Nasal cavity respiratory epithelium epithelial cell of viscerocranial mucosa (primary cell): ENCODE data around the gene RBPMS2. TPM values are rescaled to one million over a fixed set of nuclear protein-coding genes. Genes with fewer than 3 reads are reported as not detected.

Experiments
- total RNA-seq: library from RNA; depleted of rRNA; stranded (reverse); fragments of >200 nt; gene quantifications from 2 replicates; pipeline ENCODE4 v1.2.3, GENCODE V29; 2014

The RBPMS2 gene
- total RNA-seq: not detected in 2 replicates

DNA sequence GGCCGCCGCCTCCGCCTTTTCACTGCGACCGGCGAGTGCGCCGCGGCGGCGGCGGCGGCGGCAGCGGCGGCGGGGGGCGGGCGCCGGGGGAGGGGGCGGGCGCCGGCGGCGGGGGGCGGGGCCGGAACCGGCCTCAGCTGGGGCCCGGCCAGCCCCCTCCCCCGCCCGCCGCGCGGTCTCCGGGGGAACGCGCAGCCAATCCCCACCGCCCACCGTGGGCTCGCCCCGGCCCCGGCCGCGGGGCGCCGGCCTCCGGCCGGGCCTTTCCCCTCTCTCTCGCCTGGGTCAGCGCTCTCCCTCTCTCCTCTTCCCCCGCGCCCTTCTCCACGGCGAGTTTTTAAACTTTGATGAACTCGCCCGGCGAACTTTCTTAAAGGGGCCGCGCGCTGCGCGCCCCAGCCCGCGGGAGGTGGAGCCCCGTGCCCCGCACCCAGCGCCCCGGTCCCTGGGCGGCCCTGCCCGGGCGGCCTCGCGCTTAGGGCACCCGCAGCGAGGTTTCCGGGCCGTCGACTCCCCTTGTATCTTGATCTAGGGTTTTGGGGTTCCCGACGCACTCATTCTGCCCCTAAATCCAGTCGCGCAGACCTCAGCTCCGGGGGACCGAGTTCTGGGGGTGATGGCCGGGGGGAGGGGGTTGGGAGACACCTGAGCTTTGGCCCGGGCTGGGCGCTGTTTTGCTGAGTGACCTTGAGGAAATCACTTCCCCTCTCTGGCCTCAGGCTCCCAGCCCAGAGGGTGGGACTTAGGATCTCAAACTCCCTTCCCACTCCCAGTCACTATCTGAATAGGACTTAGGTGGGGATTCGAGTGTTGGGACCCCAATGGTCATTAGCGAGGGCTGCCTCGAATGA is at the start of gene RBPMS2:
Gene RBPMS2, minus strand, starts transcription at position 39 of the 851 bp plus-strand sequence. CDS start 270 bp downstream, outside the sequence.

Other genes with a start within 250 kb of the RBPMS2 start
- gene PIF1, start 50.1 kb upstream of the RBPMS2 start, total RNA-seq: 0.28 and 0.34 TPM in 2 replicates
- gene PLEKHO2, start 66.3 kb upstream of the RBPMS2 start, total RNA-seq: 6.5 and 11.4 TPM in 2 replicates
- 0.68 and 2.8 TPM in 2 replicates for gene ANKDD1A, start 136.3 kb upstream of the RBPMS2 start, total RNA-seq
- 78.9 and 117 TPM in 2 replicates for gene SPG21, start 214.3 kb upstream of the RBPMS2 start, total RNA-seq